IPS DF 6.9 (cell line): Measurements from ENCODE around the gene ADAMTS5.
A peak's percentile ranks its signal among the peaks of the same experiment; 100 is the strongest.

ENCODE experiments used
- DNase-seq: peaks from one replicate; pipeline ENCODE4 v3.0.0-alpha.2; 2013; ENCODE audit warnings: low read depth, low spot score
- H3K27ac ChIP-seq: one replicate; pipeline ENCODE4 v1.5.1; 2013; ENCODE audit warnings: low read length, control low read depth
- H3K27me3 ChIP-seq: 2 replicates; pipeline ENCODE4 v1.6.1; 2013; ENCODE audit warnings: mild to moderate bottlenecking, low read length; ENCODE audit not compliant: control insufficient read depth, insufficient read depth
- H3K36me3 ChIP-seq: 2 replicates; pipeline ENCODE4 v1.6.1; 2013; ENCODE audit warnings: low read length; ENCODE audit not compliant: control insufficient read depth, insufficient read depth
- H3K4me1 ChIP-seq: 2 replicates; pipeline ENCODE4 v1.6.1; 2013; ENCODE audit warnings: low read length; ENCODE audit not compliant: control insufficient read depth, insufficient read depth
- H3K4me3 ChIP-seq: 2 replicates; pipeline ENCODE4 v1.5.1; 2013; ENCODE audit warnings: mild to moderate bottlenecking, low read length
- H3K9me3 ChIP-seq: 2 replicates; pipeline ENCODE4 v1.6.1; 2013; ENCODE audit warnings: low read length, inconsistent platforms; ENCODE audit not compliant: control insufficient read depth, insufficient read depth
- WGBS: extraction: QIAGEN DNeasy Blood & Tissue Kit; methylation state at CpG from one replicate; pipeline ENCODE4 v1.1.7; 2013; ENCODE audit warnings: mixed read lengths, missing lambda C conversion rate; ENCODE audit not compliant: insufficient read length, insufficient coverage; 5-methylcytosine and 5-hydroxymethylcytosine counted together

Gene ADAMTS5

GRCh38 chr21:26967062-26967913 is at the start of gene ADAMTS5:
ADAMTS5 (minus strand) TSS chr21:26967088; CDS start chr21:26966391, 697 bp downstream.
- no peaks in the 10 kb centered on the region for H3K36me3 ChIP-seq
- no peaks in the 10 kb centered on the region for H3K4me1 ChIP-seq
- WGBS: no CpG with 5 or more reads among the region's 55 CpGs
- H3K4me3 ChIP-seq: peak within 1 kb of the TSS; percentile 52; the same call in 1 of the 2 replicates
- peaks cover 5% of the 10 kb centered on the region; the same call in 1 of the 2 replicates for H3K27me3 ChIP-seq
- no peak for DNase-seq
- no peak within 1 kb of the TSS for H3K27ac ChIP-seq
- no peaks in the 10 kb centered on the region for H3K9me3 ChIP-seq

DNA sequence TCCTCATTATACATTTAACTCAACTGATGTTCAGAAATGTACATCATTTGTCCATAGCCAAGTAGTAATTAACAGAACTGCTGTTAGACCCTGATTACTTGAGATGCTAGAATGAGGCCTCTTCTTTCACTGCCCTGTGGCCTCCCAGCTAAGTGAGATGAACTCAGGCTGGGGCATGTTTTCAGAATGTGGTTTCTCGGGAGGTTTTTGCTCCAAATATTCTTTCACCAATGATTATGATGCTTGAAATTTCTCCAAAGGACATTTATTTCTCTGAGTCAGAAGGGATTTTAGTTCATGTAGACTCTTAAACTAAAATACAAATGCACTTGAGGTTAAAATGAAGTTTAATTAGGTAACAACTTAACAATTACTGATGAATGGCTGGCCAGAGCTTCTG is 34.6 kb upstream of the ADAMTS5 start:
- H3K27me3 ChIP-seq: no peaks in the 10 kb centered on the region
- WGBS: no CpG with 5 or more reads among the region's 1 CpG
- H3K4me3 ChIP-seq: no peak overlapping the region
- H3K36me3 ChIP-seq: no peaks in the 10 kb centered on the region
- H3K4me1 ChIP-seq: no peaks in the 10 kb centered on the region
- DNase-seq: no peak
- no peak overlapping the region for H3K27ac ChIP-seq
- no peaks in the 10 kb centered on the region for H3K9me3 ChIP-seq

GRCh38 chr21:26983576-26983975 is 16.7 kb upstream of the ADAMTS5 start:
- Histone ChIP-seq H3K27ac (no peak overlapping the region), H3K4me3 (no peak overlapping the region), H3K36me3 (no peaks in the 10 kb centered on the region), H3K9me3 (no peaks in the 10 kb centered on the region), H3K4me1 (no peaks in the 10 kb centered on the region), H3K27me3 (no peaks in the 10 kb centered on the region)
- no peak for DNase-seq
- no CpG with 5 or more reads among the region's 5 CpGs for WGBS

GRCh38 chr21:26982767-26983166 is 15.9 kb upstream of the ADAMTS5 start:
- WGBS: no CpG with 5 or more reads among the region's 2 CpGs
- Histone ChIP-seq H3K4me3 (no peak overlapping the region), H3K27ac (no peak overlapping the region), H3K27me3 (no peaks in the 10 kb centered on the region), H3K4me1 (no peaks in the 10 kb centered on the region), H3K9me3 (no peaks in the 10 kb centered on the region), H3K36me3 (no peaks in the 10 kb centered on the region)
- no peak for DNase-seq

- DNase-seq: no peak
- Histone ChIP-seq H3K9me3 (no peaks in the 10 kb centered on the region), H3K27me3 (no peaks in the 10 kb centered on the region), H3K4me3 (no peak overlapping the region), H3K36me3 (no peaks in the 10 kb centered on the region), H3K27ac (no peak overlapping the region), H3K4me1 (no peaks in the 10 kb centered on the region)
- WGBS: no CpG with 5 or more reads among the region's 3 CpGs
Observed at GRCh38 chr21:26977746-26978145, 10.9 kb upstream of the ADAMTS5 start.

GRCh38 chr21:26973226-26973625 is 6.3 kb upstream of the ADAMTS5 start:
- Histone ChIP-seq H3K9me3 (no peaks in the 10 kb centered on the region), H3K4me3 (no peak overlapping the region), H3K4me1 (no peaks in the 10 kb centered on the region), H3K27ac (no peak overlapping the region), H3K36me3 (no peaks in the 10 kb centered on the region), H3K27me3 (peaks cover 3% of the 10 kb centered on the region; the same call in 1 of the 2 replicates)
- WGBS: no CpG with 5 or more reads among the region's 2 CpGs
- no peak for DNase-seq

GRCh38 chr21:26972192-26972591 is 5.3 kb upstream of the ADAMTS5 start:
- peaks cover 3% of the 10 kb centered on the region; the same call in 1 of the 2 replicates for H3K27me3 ChIP-seq
- no peak overlapping the region for H3K4me3 ChIP-seq
- no peak overlapping the region for H3K27ac ChIP-seq
- H3K36me3 ChIP-seq: no peaks in the 10 kb centered on the region
- DNase-seq: no peak
- H3K9me3 ChIP-seq: no peaks in the 10 kb centered on the region
- no peaks in the 10 kb centered on the region for H3K4me1 ChIP-seq
- WGBS: no CpG with 5 or more reads among the region's 2 CpGs

- Histone ChIP-seq H3K4me3 (no peak overlapping the region), H3K27ac (no peak overlapping the region), H3K36me3 (no peaks in the 10 kb centered on the region), H3K9me3 (no peaks in the 10 kb centered on the region), H3K4me1 (no peaks in the 10 kb centered on the region), H3K27me3 (peaks cover 5% of the 10 kb centered on the region; the same call in 1 of the 2 replicates)
- WGBS: no CpG with 5 or more reads among the region's 6 CpGs
- no peak for DNase-seq
Observed at GRCh38 chr21:26969971-26970725, 3.3 kb upstream of the ADAMTS5 start.

DNA sequence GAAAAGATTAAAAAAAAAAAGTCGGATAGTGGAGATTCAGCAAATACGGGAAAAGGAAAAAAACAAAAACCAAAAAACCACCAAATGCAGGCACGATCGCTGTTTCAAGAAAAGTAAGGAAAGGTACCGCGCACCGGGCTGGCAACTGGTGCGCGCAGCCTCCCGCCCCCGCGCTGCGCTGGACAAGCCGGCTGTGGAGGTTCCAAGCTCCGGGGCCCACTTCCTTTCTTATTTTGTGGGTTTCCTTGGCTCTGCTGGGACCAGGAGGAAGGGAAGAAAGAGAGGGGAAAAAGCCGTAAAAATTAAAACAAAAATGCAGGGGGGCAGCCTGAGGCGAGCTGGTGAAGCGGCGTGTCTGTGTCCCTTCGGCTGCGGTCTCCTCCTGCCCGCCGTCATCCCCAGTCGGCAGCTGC is 233 bp downstream of the ADAMTS5 start:
- Histone ChIP-seq H3K27ac (no peak overlapping the region), H3K27me3 (peaks cover 5% of the 10 kb centered on the region; the same call in 1 of the 2 replicates), H3K9me3 (no peaks in the 10 kb centered on the region), H3K36me3 (no peaks in the 10 kb centered on the region), H3K4me3 (peak overlapping the region; percentile 52; the same call in 1 of the 2 replicates), H3K4me1 (no peaks in the 10 kb centered on the region)
- WGBS: no CpG with 5 or more reads among the region's 24 CpGs
- no peak for DNase-seq

DNA sequence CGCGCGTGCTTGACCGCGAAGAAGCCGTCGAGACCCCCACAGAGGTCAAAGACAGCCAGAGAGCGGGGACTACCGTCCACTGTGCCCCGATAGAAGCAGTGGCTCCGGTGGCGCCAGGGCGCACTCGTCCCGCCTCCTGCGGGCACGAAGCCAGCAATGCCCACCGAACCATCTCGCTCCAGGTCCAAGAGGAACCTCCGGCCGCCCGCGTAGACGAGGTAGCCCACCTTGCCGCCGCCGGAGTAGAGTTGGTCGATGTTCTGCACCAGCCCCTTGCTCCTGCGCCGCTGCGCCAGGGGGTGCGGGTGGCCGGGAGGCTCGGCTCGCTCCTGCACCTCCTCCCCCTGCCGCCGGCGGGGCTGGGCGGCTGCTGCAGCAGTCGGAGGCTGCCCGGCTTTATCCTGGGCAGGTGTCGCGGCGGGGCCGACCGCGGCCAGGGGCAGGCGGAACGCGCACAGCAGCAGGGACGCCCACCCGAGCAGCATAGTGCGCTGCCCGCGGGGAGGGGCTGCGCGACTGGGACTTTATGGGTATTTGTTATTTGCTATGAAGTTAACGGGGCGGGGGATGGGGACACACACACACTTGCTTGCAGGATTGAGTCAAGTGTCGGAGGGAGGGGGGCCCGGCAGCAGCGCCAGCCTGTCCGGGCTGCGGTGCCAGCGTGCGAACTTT is 844 bp downstream of the ADAMTS5 start:
- H3K9me3 ChIP-seq: no peaks in the 10 kb centered on the region
- no peak overlapping the region for H3K27ac ChIP-seq
- H3K36me3 ChIP-seq: no peaks in the 10 kb centered on the region
- DNase-seq: no peak
- H3K27me3 ChIP-seq: peaks cover 5% of the 10 kb centered on the region; the same call in 1 of the 2 replicates
- H3K4me3 ChIP-seq: peak overlapping the region; percentile 48; the same call in 1 of the 2 replicates
- WGBS: no CpG with 5 or more reads among the region's 66 CpGs
- H3K4me1 ChIP-seq: no peaks in the 10 kb centered on the region
